Thyroid gland (tissue), 4 donors: ENCODE data around the gene AARS2.

Experiments
- POLR2A ChIP-seq, 2 donors: fragments of 450-650 bp; IDR thresholded peaks; one replicate each; pipeline ENCODE4 v1.6.1; 2017; ENCODE audit warnings: antibody characterized with exemption in 2 of 2, mild to moderate bottlenecking in 2 of 2, moderate library complexity in 1 of 2
- TF ChIP-seq, protein P1 (sequence below), 6 experiments: fragments of 200-600 bp in 3 of 6; fragments of 450-650 bp in 3 of 6; sonication (generic) in 3 of 6; IDR thresholded peaks; one replicate each; pipeline ENCODE4 v1.5.1; 2016 to 2019; ENCODE audit warnings: antibody characterized with exemption in 6 of 6, mild to moderate bottlenecking in 2 of 6, inconsistent platforms in 1 of 6, moderate library complexity in 1 of 6

DNA sequence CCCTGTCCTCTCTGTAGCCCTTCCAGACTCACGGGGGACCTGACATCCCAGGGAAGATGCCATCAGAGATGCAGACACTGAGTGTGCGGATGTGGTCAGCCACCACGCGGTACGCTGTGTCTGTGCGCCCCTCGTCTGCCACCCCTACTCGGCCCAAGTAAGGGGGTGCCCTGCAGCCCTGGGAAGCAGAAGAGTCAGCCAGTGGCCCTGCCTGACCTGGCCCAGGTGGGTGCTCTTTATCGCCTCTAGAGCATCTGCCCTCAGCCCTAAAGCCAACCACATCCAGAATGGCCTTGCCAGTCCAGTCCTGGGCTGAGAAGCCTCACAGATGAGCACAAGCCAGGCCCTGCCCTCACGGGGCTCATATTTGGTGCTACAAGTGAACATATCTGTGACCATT lies 5.9 kb downstream of the AARS2 start:
- TF ChIP-seq POLR2A (IDR thresholded peaks at IDR 0.05), result no peak
- TF ChIP-seq, protein P1, sequence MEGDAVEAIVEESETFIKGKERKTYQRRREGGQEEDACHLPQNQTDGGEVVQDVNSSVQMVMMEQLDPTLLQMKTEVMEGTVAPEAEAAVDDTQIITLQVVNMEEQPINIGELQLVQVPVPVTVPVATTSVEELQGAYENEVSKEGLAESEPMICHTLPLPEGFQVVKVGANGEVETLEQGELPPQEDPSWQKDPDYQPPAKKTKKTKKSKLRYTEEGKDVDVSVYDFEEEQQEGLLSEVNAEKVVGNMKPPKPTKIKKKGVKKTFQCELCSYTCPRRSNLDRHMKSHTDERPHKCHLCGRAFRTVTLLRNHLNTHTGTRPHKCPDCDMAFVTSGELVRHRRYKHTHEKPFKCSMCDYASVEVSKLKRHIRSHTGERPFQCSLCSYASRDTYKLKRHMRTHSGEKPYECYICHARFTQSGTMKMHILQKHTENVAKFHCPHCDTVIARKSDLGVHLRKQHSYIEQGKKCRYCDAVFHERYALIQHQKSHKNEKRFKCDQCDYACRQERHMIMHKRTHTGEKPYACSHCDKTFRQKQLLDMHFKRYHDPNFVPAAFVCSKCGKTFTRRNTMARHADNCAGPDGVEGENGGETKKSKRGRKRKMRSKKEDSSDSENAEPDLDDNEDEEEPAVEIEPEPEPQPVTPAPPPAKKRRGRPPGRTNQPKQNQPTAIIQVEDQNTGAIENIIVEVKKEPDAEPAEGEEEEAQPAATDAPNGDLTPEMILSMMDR (IDR thresholded peaks at IDR 0.05), result no peak
